ENCODE measurements around the gene ISCA2.

Gene ISCA2

GRCh38 chr14:74480046-74480445 lies 13.5 kb upstream of the ISCA2 start:
- Histone ChIP-seq H3K27me3 (replicated peaks; ENCODE audit: insufficient read depth, low read length) (no peaks in the 10 kb centered on the region), H3F3A (ENCODE audit: insufficient read depth, low read length) (no peaks in the 10 kb centered on the region), H2AFZ (ENCODE audit: low read length) (no peak overlapping the region), H3K9me2 (replicated peaks; ENCODE audit: insufficient read depth, low read length) (no peaks in the 10 kb centered on the region), H3K9me3 (replicated peaks; ENCODE audit: insufficient read depth, low read length) (no peaks in the 10 kb centered on the region), H3K4me1 (ENCODE audit: low read length) (no peaks in the 10 kb centered on the region), H3K4me3 (ENCODE audit: low read length) (no peak overlapping the region), H4K20me1 (ENCODE audit: insufficient read depth, low read length) (no peaks in the 10 kb centered on the region), H3K36me3 (replicated peaks; ENCODE audit: insufficient read depth, low read length) (no peaks in the 10 kb centered on the region), H3K9ac (ENCODE audit: low read length) (no peak overlapping the region), H3K79me2 (ENCODE audit: low read length) (no peaks in the 10 kb centered on the region), H3K27ac (ENCODE audit: low read length) (no peak overlapping the region), H3K4me2 (ENCODE audit: low read depth, low read length) (no peak overlapping the region)
- no peak for DNase-seq
- no peak for TF ChIP-seq CTCF (IDR thresholded peaks at IDR 0.05; ENCODE audit: low read length)
- TF ChIP-seq EZH2phosphoT487 (IDR thresholded peaks at IDR 0.05; ENCODE audit: low read length), result no peak
- no peak for TF ChIP-seq EZH2 (optimal IDR thresholded peaks at IDR 0.05; ENCODE audit: low read depth, low read length)

- Histone ChIP-seq H3K79me2 (ENCODE audit: low read length) (peaks cover under 1% of the 10 kb centered on the region; the same call in 1 of the 2 replicates), H3K4me1 (ENCODE audit: low read length) (no peaks in the 10 kb centered on the region), H4K20me1 (ENCODE audit: insufficient read depth, low read length) (no peaks in the 10 kb centered on the region), H3K27me3 (replicated peaks; ENCODE audit: insufficient read depth, low read length) (no peaks in the 10 kb centered on the region), H3K4me2 (ENCODE audit: low read depth, low read length) (no peak overlapping the region), H3K27ac (ENCODE audit: low read length) (no peak overlapping the region), H3K9me2 (replicated peaks; ENCODE audit: insufficient read depth, low read length) (no peaks in the 10 kb centered on the region), H3K9me3 (replicated peaks; ENCODE audit: insufficient read depth, low read length) (no peaks in the 10 kb centered on the region), H3K9ac (ENCODE audit: low read length) (no peak overlapping the region), H2AFZ (ENCODE audit: low read length) (no peak overlapping the region), H3K4me3 (ENCODE audit: low read length) (no peak overlapping the region), H3K36me3 (replicated peaks; ENCODE audit: insufficient read depth, low read length) (no peaks in the 10 kb centered on the region), H3F3A (ENCODE audit: insufficient read depth, low read length) (no peaks in the 10 kb centered on the region)
- no peak for TF ChIP-seq EZH2phosphoT487 (IDR thresholded peaks at IDR 0.05; ENCODE audit: low read length)
- no peak for TF ChIP-seq EZH2 (optimal IDR thresholded peaks at IDR 0.05; ENCODE audit: low read depth, low read length)
- TF ChIP-seq CTCF (IDR thresholded peaks at IDR 0.05; ENCODE audit: low read length), result no peak
- no peak for DNase-seq
Observed at GRCh38 chr14:74482571-74482970, 11.0 kb upstream of the ISCA2 start.

GRCh38 chr14:74483321-74483720 lies 10.2 kb upstream of the ISCA2 start:
- Histone ChIP-seq H3K4me1 (ENCODE audit: low read length) (no peaks in the 10 kb centered on the region), H3K4me2 (ENCODE audit: low read depth, low read length) (no peak overlapping the region), H3K27me3 (replicated peaks; ENCODE audit: insufficient read depth, low read length) (no peaks in the 10 kb centered on the region), H3K9ac (ENCODE audit: low read length) (no peak overlapping the region), H2AFZ (ENCODE audit: low read length) (no peak overlapping the region), H3K9me2 (replicated peaks; ENCODE audit: insufficient read depth, low read length) (no peaks in the 10 kb centered on the region), H3K4me3 (ENCODE audit: low read length) (no peak overlapping the region), H3K27ac (ENCODE audit: low read length) (no peak overlapping the region), H3K9me3 (replicated peaks; ENCODE audit: insufficient read depth, low read length) (no peaks in the 10 kb centered on the region), H3K36me3 (replicated peaks; ENCODE audit: insufficient read depth, low read length) (no peaks in the 10 kb centered on the region), H3F3A (ENCODE audit: insufficient read depth, low read length) (no peaks in the 10 kb centered on the region), H4K20me1 (ENCODE audit: insufficient read depth, low read length) (no peaks in the 10 kb centered on the region), H3K79me2 (ENCODE audit: low read length) (peaks cover 7% of the 10 kb centered on the region)
- TF ChIP-seq CTCF (IDR thresholded peaks at IDR 0.05; ENCODE audit: low read length) (no peak), EZH2 (optimal IDR thresholded peaks at IDR 0.05; ENCODE audit: low read depth, low read length) (no peak), EZH2phosphoT487 (IDR thresholded peaks at IDR 0.05; ENCODE audit: low read length) (no peak)
- DNase-seq, result no peak
